Measurements from ENCODE around the gene ABLIM2. TPM values are rescaled to one million over a fixed set of nuclear protein-coding genes. Genes with fewer than 3 reads are reported as not detected.

Gene ABLIM2
- total and polyA plus RNA-seq, 2 of the 4 experiments (the other 2 are of a cell fraction), result under 0.01 to 0.10 TPM

- no peaks in the 10 kb centered on the region; the same call in 1 of the 2 replicates for H3K9me3 ChIP-seq (ENCODE audit: control insufficient read depth, insufficient read depth, low read length)
- no peak overlapping the region for H3K14ac ChIP-seq (replicated peaks; ENCODE audit: low read depth, low read length)
- no peak overlapping the region for H2AK5ac ChIP-seq (ENCODE audit: low read depth, low read length)
- H3K4ac ChIP-seq (ENCODE audit: low read depth, low read length), result no peak overlapping the region
- no peak overlapping the region for H3K27ac ChIP-seq (ENCODE audit: insufficient read depth, low read length)
- no peak overlapping the region for H4K91ac ChIP-seq (ENCODE audit: insufficient read depth, low read depth, low read length)
- dilution Hi-C loops (cut with HindIII; ENCODE audit: low sequenced_read_pairs, unreplicated experiment) (no loop called here), in situ Hi-C loops (cut with MboI; ENCODE audit: low sequenced_read_pairs) (no loop called here), intact Hi-C loops (cut with micrococcal nuclease) (no loop called here)
- no peak overlapping the region for H3K23ac ChIP-seq (ENCODE audit: low read depth, low read length)
- H2BK120ac ChIP-seq (ENCODE audit: low read depth, low read length), result no peak overlapping the region
- ATAC-seq (ENCODE audit: low read depth), result no peak
- ChIA-PET CTCF (no interaction called here), POLR2A (ENCODE audit: unreplicated experiment) (no interaction called here)
- no peak overlapping the region for H2AFZ ChIP-seq (replicated peaks; ENCODE audit: low read length, poor library complexity)
- no peak overlapping the region for H3K9ac ChIP-seq (ENCODE audit: low read depth, low read length)
- no peaks in the 10 kb centered on the region for H3K9me1 ChIP-seq (ENCODE audit: insufficient read depth, low read length)
- H3K18ac ChIP-seq (ENCODE audit: low read depth, low read length), result no peak overlapping the region
- no peak overlapping the region for H3K56ac ChIP-seq (ENCODE audit: extremely low read depth, insufficient read depth, low read length)
- no peak overlapping the region for H4K5ac ChIP-seq (ENCODE audit: low read depth, low read length)
- H2BK15ac ChIP-seq (ENCODE audit: low read depth, low read length), result no peak overlapping the region
- H2BK5ac ChIP-seq (ENCODE audit: low read depth, low read length, poor library complexity, severe bottlenecking), result no peak overlapping the region
- H3K4me3 ChIP-seq (ENCODE audit: insufficient read depth, low read depth, low read length), result no peak overlapping the region
- peaks cover 59% of the 10 kb centered on the region for H3K27me3 ChIP-seq (ENCODE audit: control insufficient read depth, insufficient read depth, low read length)
- no peaks in the 10 kb centered on the region for H3K79me1 ChIP-seq (ENCODE audit: low read depth in 1 of 2, low read length in 2 of 2)
- no peak overlapping the region for H2AK9ac ChIP-seq (replicated peaks; ENCODE audit: low read depth, low read length, poor library complexity)
- H3K4me1 ChIP-seq (ENCODE audit: control insufficient read depth, insufficient read depth, low read length), result no peaks in the 10 kb centered on the region
- no peak overlapping the region for H2BK20ac ChIP-seq (ENCODE audit: low read depth, low read length)
- no peak for TF ChIP-seq MAZ (IDR thresholded peaks at IDR 0.05; ENCODE audit: borderline replicate concordance, low read depth, low read length)
- WGBS, 2 experiments (ENCODE audit: extremely low coverage in 2 of 2, insufficient read length in 1 of 2), result 90 to 100% methylated on average over 1 to 2 of the region's 2 CpGs
- no peak overlapping the region for H3K4me2 ChIP-seq (ENCODE audit: low read depth, low read length)
- H3K36me3 ChIP-seq (ENCODE audit: control insufficient read depth, insufficient read depth, low read length), result no peaks in the 10 kb centered on the region
- no TSS peak for BruUV-seq (replicated peaks)
- no peaks in the 10 kb centered on the region; the same call in 1 of the 2 replicates for H4K20me1 ChIP-seq (ENCODE audit: insufficient read depth, low read length)
- DNase-seq, result no peak
- no peak overlapping the region for H4K8ac ChIP-seq (ENCODE audit: low read depth in 2 of 2, low read length in 2 of 2)
Observed at GRCh38 chr4:8028368-8028767, 130.2 kb downstream of the ABLIM2 start.
